SK-N-DZ (cell line): ENCODE results near the gene TNNC2.
"Not testable (repeated sequence)": the region's sequence is repeated elsewhere in the genome, so short reads cannot be mapped to it uniquely, and the experiment has no call there.

Experiments used
- DNase-seq: peaks from one replicate; pipeline ENCODE4 v3.0.0-alpha.2; 2015; ENCODE audit warnings: low spot score

TNNC2 gene

GRCh38 chr20:45822857-45823256, 4.3 kb downstream of the TNNC2 start:
- DNase-seq = peak; percentile 69

DNA sequence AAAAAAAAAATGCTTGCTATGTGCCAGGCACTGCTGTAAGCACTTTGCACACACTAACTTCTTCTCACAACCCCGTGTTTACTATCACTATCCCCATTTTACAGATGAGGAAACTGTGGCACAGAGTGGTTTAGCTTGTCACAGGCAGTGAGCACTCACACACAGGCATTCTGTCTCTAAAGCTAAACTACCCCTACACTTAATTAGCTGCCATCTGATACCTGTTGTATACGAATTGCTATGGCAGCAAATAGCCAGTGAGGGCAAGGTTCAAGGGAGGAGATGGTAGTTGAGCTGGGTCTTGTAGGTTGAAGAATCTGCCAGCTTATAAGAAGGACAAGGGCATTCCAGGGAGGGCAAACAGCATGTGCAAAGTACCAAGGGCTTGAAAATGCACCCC, 5.2 kb downstream of the TNNC2 start:
- no peak for DNase-seq

GRCh38 chr20:45819466-45819865, 7.6 kb downstream of the TNNC2 start:
- DNase-seq = no peak

- DNase-seq = no peak
These were observed 8.9 kb downstream of the TNNC2 start for GRCh38 chr20:45818239-45818638.

DNA sequence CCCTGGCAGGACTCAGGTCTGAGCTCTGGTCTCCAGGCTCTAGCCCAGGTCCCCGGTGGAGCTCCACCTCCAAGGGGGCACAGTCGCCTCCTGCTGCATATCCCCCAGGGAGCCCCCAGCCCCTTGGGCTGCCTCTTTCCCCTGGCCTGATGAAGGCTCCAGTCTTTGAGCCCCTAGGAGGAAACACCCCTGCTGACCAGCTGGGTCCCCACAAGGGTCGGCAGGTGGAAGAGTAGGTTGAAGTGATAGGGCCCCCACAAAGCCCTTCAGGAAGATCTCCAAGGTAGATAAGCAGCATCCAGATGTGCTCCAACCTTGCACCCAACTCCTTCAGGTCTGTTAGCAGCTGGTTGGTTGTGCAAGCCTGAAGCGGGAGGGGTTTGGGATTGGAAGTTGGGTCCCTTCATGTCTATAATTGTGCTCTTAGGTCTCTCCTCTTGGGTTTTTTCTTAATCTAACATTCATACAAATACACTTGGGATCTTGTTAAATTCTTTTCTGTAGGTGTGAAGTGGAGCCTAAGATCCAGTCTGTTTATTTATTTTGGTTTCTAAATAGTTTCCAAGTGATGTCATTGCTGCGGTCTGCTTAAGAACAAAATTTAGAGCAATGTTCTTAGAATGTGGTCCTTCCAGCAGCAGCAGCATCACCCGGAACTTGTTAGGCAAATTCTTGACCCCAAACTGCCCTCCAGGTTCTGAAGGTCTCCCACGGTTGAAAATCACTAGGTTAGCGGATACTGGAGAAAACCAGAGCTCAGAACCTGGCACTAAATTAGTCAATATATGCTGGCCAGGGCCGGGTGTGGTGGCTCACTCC, 9.5 kb downstream of the TNNC2 start:
- no peak for DNase-seq

DNA sequence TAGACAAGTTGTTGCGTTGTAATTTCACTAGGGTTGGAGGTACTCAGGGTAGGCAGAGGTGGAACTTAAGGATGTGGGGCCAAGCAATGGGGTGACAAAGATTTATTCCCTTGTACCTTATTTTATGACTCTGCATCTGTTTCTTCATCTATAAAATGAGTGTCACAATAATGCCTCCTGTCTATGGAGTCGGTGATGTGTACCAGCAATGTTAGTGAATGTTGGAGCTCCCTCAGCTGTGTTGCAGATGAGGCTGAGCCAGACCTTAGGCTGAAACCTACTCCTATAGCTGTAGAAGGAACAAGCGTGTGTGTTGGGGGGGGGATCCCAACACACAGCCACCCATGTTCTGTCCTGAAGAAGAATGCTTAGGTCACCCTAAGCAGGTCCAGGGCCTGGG, 10.2 kb downstream of the TNNC2 start:
- no peak for DNase-seq

DNA sequence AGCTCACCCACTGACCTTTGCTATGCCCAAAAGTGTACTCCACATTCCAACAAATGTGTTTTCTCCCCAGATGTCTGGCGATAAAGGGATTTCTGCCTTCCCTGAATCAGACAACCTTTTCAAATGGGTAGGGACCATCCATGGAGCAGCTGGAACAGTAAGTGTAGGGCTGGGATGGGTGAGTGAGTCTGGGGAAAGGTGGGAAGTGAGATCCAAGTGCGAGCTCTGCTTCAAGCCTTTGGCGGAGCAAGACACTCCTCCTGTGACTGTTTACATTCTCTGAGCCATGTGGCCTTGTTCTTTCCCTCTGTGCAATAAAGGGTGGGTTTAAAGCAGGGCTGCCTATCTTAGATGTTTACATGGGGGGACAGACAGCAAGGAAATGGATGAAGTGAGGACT, 12.8 kb downstream of the TNNC2 start:
- DNase-seq = no peak

- no peak for DNase-seq
These were observed 13.6 kb downstream of the TNNC2 start for GRCh38 chr20:45813489-45813888.

DNA sequence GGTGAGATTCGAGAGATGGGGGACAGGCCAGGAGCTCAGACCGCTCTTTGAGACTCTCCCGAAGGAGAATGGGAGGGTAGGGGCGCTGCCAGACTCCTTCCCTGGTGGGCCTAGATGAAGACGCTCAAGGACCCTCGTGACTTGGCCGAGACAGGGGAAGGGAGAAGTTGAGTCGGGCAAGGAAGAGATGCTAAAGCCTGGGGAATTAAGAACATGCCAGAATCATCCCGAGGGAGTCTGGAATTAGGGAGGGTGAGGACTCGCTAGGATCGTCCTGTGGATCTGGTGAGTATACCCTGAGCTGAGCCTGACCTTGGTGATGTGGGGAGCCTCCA, 14.1 kb downstream of the TNNC2 start:
- DNase-seq = no peak

- DNase-seq = peak; percentile 100
These were observed 14.7 kb downstream of the TNNC2 start, which contains the start of gene UBE2C for GRCh38 chr20:45812157-45813005. UBE2C (plus strand) TSS chr20:45812644; CDS start chr20:45812696, 52 bp downstream.

- DNase-seq = no peak
These were observed 16.7 kb downstream of the TNNC2 start for GRCh38 chr20:45810191-45810970.

DNA sequence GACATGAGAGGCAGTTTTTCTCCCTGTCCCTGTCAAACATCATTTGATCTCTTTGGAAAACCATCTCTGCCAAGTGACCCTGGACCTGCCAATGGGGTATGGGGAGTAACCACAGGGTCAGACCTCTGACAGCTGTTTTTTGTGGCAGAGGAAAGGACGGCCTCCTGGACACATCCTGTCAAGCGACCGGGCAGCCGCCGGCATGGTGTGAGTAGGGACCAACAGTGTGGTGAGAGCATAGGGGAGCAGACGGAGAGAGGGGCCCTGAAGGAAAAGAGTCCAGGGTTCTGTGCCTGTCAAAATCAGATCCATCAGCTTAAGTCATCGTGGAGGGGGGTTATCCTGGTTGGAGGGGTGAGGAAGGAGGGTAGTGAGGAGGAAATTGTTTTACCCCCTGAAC, 25.3 kb downstream of the TNNC2 start:
- DNase-seq = no peak

DNA sequence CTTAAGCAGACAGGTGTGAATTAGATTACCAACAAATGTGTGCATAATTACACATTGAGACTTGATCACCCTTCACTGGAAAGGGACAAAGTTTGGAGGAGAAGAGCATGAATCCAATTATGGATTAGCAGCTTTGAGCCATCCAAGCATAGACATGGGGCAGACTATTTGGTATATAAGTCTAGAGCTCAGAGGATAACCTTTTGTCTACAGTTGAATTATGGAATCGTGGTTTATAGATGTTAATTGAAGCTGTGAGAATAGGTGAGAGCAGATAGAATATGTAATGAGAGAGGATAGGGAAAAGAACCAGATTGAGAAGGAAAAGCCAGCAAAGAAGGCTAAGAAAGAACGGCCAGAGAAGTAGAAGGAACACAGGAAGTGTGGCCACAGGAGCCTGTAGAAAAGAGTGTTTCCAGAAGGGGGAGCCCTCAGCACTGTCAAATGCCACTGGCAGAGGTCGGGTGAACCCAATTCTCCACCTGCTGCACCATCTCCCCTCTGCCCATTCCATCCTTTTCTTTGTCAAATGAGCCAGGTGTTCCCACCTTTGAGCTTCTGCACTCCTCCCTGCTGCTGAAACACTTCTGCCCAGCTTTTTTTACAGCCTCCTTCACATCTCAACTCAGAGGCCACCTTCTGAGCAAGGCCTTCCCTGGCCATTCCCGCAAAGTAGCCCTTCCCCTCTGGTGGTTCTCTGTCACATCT, 28.0 kb downstream of the TNNC2 start:
- peak; percentile 71 for DNase-seq

- not testable (repeated sequence) for DNase-seq
These were observed 29.2 kb downstream of the TNNC2 start for GRCh38 chr20:45797955-45798354.

GRCh38 chr20:45797510-45797909, 29.6 kb downstream of the TNNC2 start:
- not testable (repeated sequence) for DNase-seq

DNA sequence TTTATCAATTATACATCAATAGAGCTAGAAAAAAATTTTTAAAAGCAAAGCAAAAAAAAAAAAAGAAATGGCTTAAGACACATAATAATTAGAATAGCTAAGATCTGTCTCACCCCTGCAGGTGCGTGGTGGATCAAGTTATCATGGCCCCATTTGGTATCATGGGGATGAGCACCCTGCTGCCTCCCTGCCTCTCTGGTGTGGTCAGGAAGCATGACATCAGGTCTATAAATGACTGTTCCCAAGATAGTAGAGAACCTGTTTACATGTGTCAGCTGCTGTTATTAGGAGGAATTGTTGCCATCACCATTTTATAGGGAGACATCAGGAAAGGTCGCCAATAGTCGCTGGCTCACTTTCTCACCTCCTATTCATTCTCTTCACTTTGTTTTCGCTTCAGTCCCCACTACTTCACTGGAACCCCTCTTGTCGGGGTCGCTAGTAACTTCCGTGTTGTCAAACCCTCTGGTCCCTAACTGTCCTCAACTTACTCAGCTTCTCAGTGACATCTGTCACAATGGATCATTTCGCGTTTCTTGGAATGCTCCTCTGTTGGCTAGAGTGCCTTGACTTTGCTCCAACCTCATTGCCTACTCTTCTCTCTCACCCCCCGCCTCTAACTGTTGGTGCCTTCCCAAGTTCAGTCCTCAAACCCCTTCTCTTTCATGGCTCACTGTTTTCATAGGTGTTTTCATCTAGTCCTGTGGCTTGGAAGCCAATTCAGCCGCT, 30.6 kb downstream of the TNNC2 start:
- no peak for DNase-seq

GRCh38 chr20:45792317-45793118, 34.6 kb downstream of the TNNC2 start:
- no peak for DNase-seq

DNA sequence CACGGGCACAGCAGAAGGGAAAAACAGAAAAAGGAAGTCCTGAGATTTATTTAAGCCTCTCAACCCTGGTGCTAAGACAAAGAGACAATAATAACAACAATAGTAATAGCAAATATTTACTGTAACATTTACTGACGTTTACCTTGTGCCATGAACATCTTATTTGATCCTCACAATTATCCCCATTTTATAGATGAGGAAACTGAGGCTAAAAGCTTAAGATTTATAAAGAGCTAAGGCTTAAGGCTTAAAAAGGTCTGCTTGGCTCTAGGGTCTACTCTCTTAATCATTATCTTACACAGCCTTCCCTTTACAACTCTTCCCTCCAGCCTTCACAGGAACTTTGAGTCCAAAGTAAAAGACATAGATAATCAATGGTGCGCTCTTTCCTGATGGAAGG, 38.8 kb downstream of the TNNC2 start:
- no peak for DNase-seq

DNA sequence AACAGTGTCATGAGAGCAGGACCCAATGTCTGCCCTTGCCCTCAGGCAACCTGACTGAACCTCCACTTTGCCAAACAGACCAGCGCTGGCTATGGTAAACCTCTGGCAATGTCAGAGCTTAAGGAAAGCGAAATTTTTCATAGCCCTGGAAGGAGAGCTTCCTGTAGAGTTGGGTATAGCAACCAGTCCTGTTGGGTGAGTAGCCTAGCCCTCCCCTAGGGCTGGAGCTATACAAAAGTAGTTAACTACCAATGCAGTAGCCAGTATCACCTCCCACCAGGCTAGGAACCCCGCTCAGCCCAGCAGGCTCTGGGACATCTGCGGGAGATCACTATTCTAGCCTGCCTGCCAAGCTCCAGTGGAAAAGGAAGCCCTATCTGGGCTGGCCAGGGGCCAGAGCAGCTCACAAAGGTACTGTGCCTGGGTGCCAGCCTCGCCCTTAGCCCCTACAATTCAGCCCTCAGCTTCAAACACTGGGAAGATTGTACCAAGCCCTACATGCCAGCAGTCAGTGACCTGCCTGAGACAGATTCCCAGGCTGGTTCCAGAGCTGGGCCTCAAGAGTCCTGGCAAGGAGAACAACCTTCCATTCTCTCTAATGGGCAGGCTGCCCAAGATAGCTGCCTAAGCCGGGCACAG, 43.3 kb downstream of the TNNC2 start:
- no peak for DNase-seq
